HG02588 (cell line): ENCODE measurements around the gene UCMA.
"Not testable (repeated sequence)": the region's sequence is repeated elsewhere in the genome, so short reads cannot be mapped to it uniquely, and the experiment has no call there.

ENCODE experiments used
- ATAC-seq: cut with Tn5 transposase; IDR thresholded peaks from one replicate; pipeline ENCODE4 v1.9.1; 2021; ENCODE audit warnings: mild to moderate bottlenecking, moderate library complexity; ENCODE audit not compliant: unreplicated experiment

The UCMA gene

GRCh38 chr10:13234172-13234571 lies at the start of gene UCMA:
UCMA (minus strand) TSS chr10:13234374; CDS start chr10:13234258, 116 bp downstream.
- no peak for ATAC-seq

- ATAC-seq: not testable (repeated sequence)
Observed at GRCh38 chr10:13282348-13282747, 48.2 kb upstream of the UCMA start.

- no peak for ATAC-seq
Observed at GRCh38 chr10:13276749-13277365, 42.7 kb upstream of the UCMA start.

- ATAC-seq: not testable (repeated sequence)
Observed at GRCh38 chr10:13276146-13276545, 42.0 kb upstream of the UCMA start.

- peak; percentile 41 for ATAC-seq
Observed at GRCh38 chr10:13272164-13272571, 38.0 kb upstream of the UCMA start.

- ATAC-seq: peak; percentile 82
Observed at GRCh38 chr10:13271552-13272163, 37.5 kb upstream of the UCMA start.

GRCh38 chr10:13270877-13271551 lies 36.8 kb upstream of the UCMA start:
- ATAC-seq: no peak

- ATAC-seq: no peak
Observed at GRCh38 chr10:13268841-13269240, 34.7 kb upstream of the UCMA start.

GRCh38 chr10:13268310-13268709 lies 34.1 kb upstream of the UCMA start:
- ATAC-seq: no peak

- no peak for ATAC-seq
Observed at GRCh38 chr10:13263591-13263990, 29.4 kb upstream of the UCMA start.

GRCh38 chr10:13262433-13262832 lies 28.3 kb upstream of the UCMA start:
- no peak for ATAC-seq

GRCh38 chr10:13257621-13258140 lies 23.5 kb upstream of the UCMA start:
- ATAC-seq: no peak

GRCh38 chr10:13256627-13257026 lies 22.5 kb upstream of the UCMA start:
- ATAC-seq: no peak

- no peak for ATAC-seq
Observed at GRCh38 chr10:13253726-13254125, 19.6 kb upstream of the UCMA start.

- ATAC-seq: no peak
Observed at GRCh38 chr10:13247784-13248183, 13.6 kb upstream of the UCMA start.

- no peak for ATAC-seq
Observed at GRCh38 chr10:13247246-13247645, 13.1 kb upstream of the UCMA start.

- ATAC-seq: not testable (repeated sequence)
Observed at GRCh38 chr10:13242260-13242659, 8.1 kb upstream of the UCMA start.

- ATAC-seq: no peak
Observed at GRCh38 chr10:13241613-13242012, 7.4 kb upstream of the UCMA start.

GRCh38 chr10:13239923-13240322 lies 5.7 kb upstream of the UCMA start:
- ATAC-seq: no peak

GRCh38 chr10:13238271-13239077 lies 4.3 kb upstream of the UCMA start:
- ATAC-seq: no peak

GRCh38 chr10:13236638-13237037 lies 2.5 kb upstream of the UCMA start:
- ATAC-seq: no peak
